Measurements from ENCODE around the gene CPXM1.

GRCh38 chr20:2804041-2804828 is 3.8 kb upstream of the CPXM1 start:
- no peak for TF ChIP-seq POLR2A (IDR thresholded peaks at IDR 0.05)
- TF ChIP-seq CTCF (IDR thresholded peaks at IDR 0.05), result no peak
- no peak for TF ChIP-seq EP300 (IDR thresholded peaks at IDR 0.05)
